Endothelial cell of umbilical vein (primary cell): ENCODE results near the gene DNAH3. TPM values are rescaled to one million over a fixed set of nuclear protein-coding genes. Genes with fewer than 3 reads are reported as not detected.

Source experiments
- BruUV-seq: library from RNA; stranded (reverse); fragments of 400-500 nt; replicated peaks from 2 replicates; lab custom pipeline; 2021; lab: Mats Ljungman, UMichigan
- CTCF ChIA-PET: fragments of 300-600, 350-600 bp; sonication (Branson Sonifier 250); formaldehyde crosslinking; loops from one replicate; lab custom pipeline; 2021; ENCODE audit warnings: antibody characterized with exemption, inconsistent platforms; lab: Charles Lee
- POLR2A ChIA-PET: fragments of 300-600, 350-600 bp; sonication (Branson Sonifier 250); formaldehyde crosslinking; loops from one replicate; lab custom pipeline; 2021; ENCODE audit warnings: antibody characterized with exemption, inconsistent platforms; lab: Charles Lee
- DNase-seq: peaks from one replicate; pipeline ENCODE4 v3.0.0-alpha.2; 2011; ENCODE audit warnings: low read depth, low spot score
- FAIRE-seq: peaks from 2 replicates; lab custom pipeline; 2011; peaks lifted over from hg19 to GRCh38; lab: Jason Lieb, UNC
- H2AFZ ChIP-seq: 2 replicates; pipeline ENCODE4 v1.6.0; 2012; ENCODE audit warnings: low read depth, low read length, control low read depth, inconsistent platforms
- H3K27ac ChIP-seq: 2 replicates; pipeline ENCODE4 v1.5.1; 2011; ENCODE audit warnings: low read depth, mild to moderate bottlenecking, control low read depth, low read length, moderate library complexity; ENCODE audit not compliant: insufficient read depth
- H3K27me3 ChIP-seq, 2 experiments: 2 replicates each; pipeline versions ENCODE4 v1.6.0 to v1.6.1; 2011; ENCODE audit warnings: low read length in 2 of 2, mixed read lengths in 1 of 2; ENCODE audit not compliant: control insufficient read depth in 2 of 2, insufficient read depth in 2 of 2
- H3K36me3 ChIP-seq, 2 experiments: 2 replicates in 1 of 2; 3 replicates in 1 of 2; pipeline ENCODE4 v1.5.1; 2011; ENCODE audit warnings: low read length in 2 of 2, mild to moderate bottlenecking in 1 of 2, moderate library complexity in 1 of 2; ENCODE audit not compliant: control insufficient read depth in 2 of 2, insufficient read depth in 2 of 2; ENCODE audit errors: extremely low read depth in 1 of 2
- H3K4me1 ChIP-seq: 3 replicates; pipeline ENCODE4 v1.5.1; 2011; ENCODE audit warnings: mild to moderate bottlenecking, low read length; ENCODE audit not compliant: control insufficient read depth, insufficient read depth; ENCODE audit errors: extremely low read depth
- H3K4me2 ChIP-seq: 2 replicates; pipeline ENCODE4 v1.6.1; 2011; ENCODE audit warnings: low read length, control low read depth, mixed read lengths; ENCODE audit not compliant: insufficient read depth
- H3K4me3 ChIP-seq, 3 experiments: fragments of 200-600 bp in 1 of 3; sonication (generic), shearing (Covaris generic) in 1 of 3; replicated peaks in 1 of 3; 2 replicates each; pipeline ENCODE4 v1.5.1; 2011 to 2016; ENCODE audit warnings: control low read depth in 3 of 3, low read length in 3 of 3, mild to moderate bottlenecking in 2 of 3, inconsistent platforms in 1 of 3, low read depth in 1 of 3, moderate library complexity in 1 of 3; ENCODE audit not compliant: insufficient read depth in 1 of 3
- H3K79me2 ChIP-seq: 2 replicates; pipeline ENCODE4 v1.6.0; 2012; ENCODE audit warnings: low read length, inconsistent platforms; ENCODE audit not compliant: control insufficient read depth, insufficient read depth
- H3K9ac ChIP-seq: replicated peaks from 2 replicates; pipeline ENCODE3; 2011; ENCODE audit warnings: low read length, control low read depth; ENCODE audit not compliant: insufficient read depth; ENCODE audit errors: extremely low read depth
- H3K9me1 ChIP-seq: replicated peaks from 3 replicates; pipeline ENCODE4 v1.6.0; 2011; ENCODE audit warnings: mild to moderate bottlenecking, low read length; ENCODE audit not compliant: control insufficient read depth, insufficient read depth; ENCODE audit errors: extremely low read depth
- H3K9me3 ChIP-seq: replicated peaks from 2 replicates; pipeline ENCODE4 v1.5.1; 2012; ENCODE audit warnings: low read length, inconsistent platforms; ENCODE audit not compliant: control insufficient read depth, insufficient read depth
- H4K20me1 ChIP-seq: replicated peaks from 2 replicates; pipeline ENCODE3; 2011; ENCODE audit warnings: mild to moderate bottlenecking, low read length; ENCODE audit not compliant: control insufficient read depth, insufficient read depth; ENCODE audit errors: extremely low read depth
- CTCF ChIP-seq, 2 donors: IDR thresholded peaks; 1 replicate in 1 of 2; 2 replicates in 1 of 2; pipeline ENCODE4 v1.5.1; 2011; ENCODE audit warnings: low read length in 2 of 2, mild to moderate bottlenecking in 2 of 2, moderate library complexity in 2 of 2, control low read depth in 1 of 2, inconsistent platforms in 1 of 2, low read depth in 1 of 2; ENCODE audit not compliant: insufficient read depth in 1 of 2; ENCODE audit errors: extremely low read depth in 1 of 2
- EZH2 ChIP-seq: IDR thresholded peaks from 2 replicates; pipeline ENCODE4 v1.6.1; 2012; ENCODE audit warnings: borderline replicate concordance, low read depth, mild to moderate bottlenecking, moderate library complexity, low read length, inconsistent platforms; ENCODE audit not compliant: severe bottlenecking
- FOS ChIP-seq: IDR thresholded peaks from 2 replicates; pipeline ENCODE4 v1.6.1; 2011; ENCODE audit warnings: mild to moderate bottlenecking, low read length, moderate library complexity, borderline replicate concordance; ENCODE audit not compliant: insufficient read depth
- GATA2 ChIP-seq: IDR thresholded peaks from 2 replicates; pipeline ENCODE4 v1.7.0; 2011; ENCODE audit warnings: low read depth, mild to moderate bottlenecking, moderate library complexity, mixed read lengths, low read length; ENCODE audit not compliant: insufficient read length, insufficient read depth
- JUN ChIP-seq: IDR thresholded peaks from 2 replicates; pipeline ENCODE4 v1.6.1; 2011; ENCODE audit warnings: borderline replicate concordance, low read depth; ENCODE audit not compliant: insufficient read length, insufficient read depth
- MAX ChIP-seq: IDR thresholded peaks from 2 replicates; pipeline ENCODE4 v1.6.1; 2011; ENCODE audit not compliant: insufficient read depth, insufficient read length
- MYC ChIP-seq: IDR thresholded peaks from one replicate; pipeline ENCODE4 v1.6.1; 2011; ENCODE audit warnings: mild to moderate bottlenecking, low read depth, low read length
- POLR2A ChIP-seq: IDR thresholded peaks from 2 replicates; pipeline ENCODE4 v1.6.1; 2012; ENCODE audit warnings: low read depth, mild to moderate bottlenecking, control low read depth, low read length
- POLR2AphosphoS5 ChIP-seq: IDR thresholded peaks from 2 replicates; pipeline ENCODE4 v1.6.1; 2012; ENCODE audit warnings: low read depth, mild to moderate bottlenecking, control low read depth, low read length, moderate library complexity; ENCODE audit not compliant: insufficient read depth
- dilution Hi-C: fragments of 300-500 bp; cut with MboI; formaldehyde crosslinking; loops from one replicate; pipeline ENCODE4 v1.15.0; 2019; ENCODE audit warnings: low sequenced_read_pairs; ENCODE audit not compliant: extremely low pct_ligation_motif_present
- intact Hi-C: fragments of 100-400 bp; cut with micrococcal nuclease; formaldehyde crosslinking; loops from one replicate; pipeline ENCODE4 v1.10.0; 2022
- polyA plus RNA-seq, 4 experiments: library from polyadenylated mRNA; depleted of rRNA in 3 of 4; stranded (reverse) in 3 of 4; unstranded in 1 of 4; fragments of >200 nt; gene quantifications; 2 replicates each; pipeline versions ENCODE4 v1.2.1 to v1.2.3, GENCODE V29; 2011 to 2012; ENCODE audit warnings: missing spikeins in 1 of 4
- total RNA-seq: library from RNA; stranded (reverse); gene quantifications from 2 replicates; pipeline ENCODE4 v1.2.3, GENCODE V29; 2021

DNAH3 gene
- total and polyA plus RNA-seq, 2 donors (not counting 3 experiments of a cell fraction or from before 2014, with no cell fraction given), result not detected

GRCh38 chr16:21072976-21073375 is 77.7 kb downstream of the DNAH3 start:
- Histone ChIP-seq H3K9ac (no peak overlapping the region), H3K4me1 (peaks cover 15% of the 10 kb centered on the region), H3K9me3 (no peaks in the 10 kb centered on the region), H3K27ac (no peak overlapping the region), H2AFZ (no peak overlapping the region), H3K36me3 (no peaks in the 10 kb centered on the region), H3K27me3 (no peaks in the 10 kb centered on the region), H4K20me1 (no peaks in the 10 kb centered on the region), H3K4me3 (no peak overlapping the region), H3K79me2 (no peaks in the 10 kb centered on the region), H3K4me2 (no peak overlapping the region), H3K9me1 (no peaks in the 10 kb centered on the region)
- CTCF ChIA-PET, result interaction anchor here (1.1 to 1.5 kb wide), 3 partner anchors 221 to 298 kb away, joined by 3 to 4 read pairs (median 3); no protein-coding TSS in a partner anchor
- POLR2A ChIA-PET, result no interaction called here
- DNase-seq (no peak), FAIRE-seq (no peak)
- no TSS peak for BruUV-seq
- dilution Hi-C loops (no loop called here), intact Hi-C loops (no loop called here)
- TF ChIP-seq POLR2A, result no peak
- TF ChIP-seq MAX, result no peak
- no peak for TF ChIP-seq JUN
- no peak for TF ChIP-seq GATA2
- no peak for TF ChIP-seq CTCF (IDR thresholded peaks at IDR 0.05; ENCODE audit: extremely low read depth in 1 of 2, insufficient read depth in 1 of 2, low read depth in 1 of 2, low read length in 2 of 2)
- TF ChIP-seq MYC, result no peak
- TF ChIP-seq FOS, result no peak
- no peak for TF ChIP-seq EZH2
- no peak for TF ChIP-seq POLR2AphosphoS5
